HG02610 (cell line): ENCODE data around the gene IL1RAPL1.

Experiments used
- ATAC-seq: cut with Tn5 transposase; IDR thresholded peaks from one replicate; pipeline ENCODE4 v1.9.1; 2021; ENCODE audit warnings: mild to moderate bottlenecking, moderate library complexity; ENCODE audit not compliant: unreplicated experiment

IL1RAPL1 gene

GRCh38 chrX:29388509-29388908 is 801.3 kb downstream of the IL1RAPL1 start:
- no peak for ATAC-seq

- ATAC-seq, result no peak
These were observed 810.3 kb downstream of the IL1RAPL1 start for GRCh38 chrX:29397506-29397905.

- no peak for ATAC-seq
These were observed 820.1 kb downstream of the IL1RAPL1 start for GRCh38 chrX:29407357-29407756.

GRCh38 chrX:29419774-29420553 is 832.7 kb downstream of the IL1RAPL1 start:
- ATAC-seq, result no peak

GRCh38 chrX:29422034-29422433 is 834.8 kb downstream of the IL1RAPL1 start:
- no peak for ATAC-seq

- ATAC-seq, result no peak
These were observed 844.6 kb downstream of the IL1RAPL1 start for GRCh38 chrX:29431895-29432294.

- no peak for ATAC-seq
These were observed 845.3 kb downstream of the IL1RAPL1 start for GRCh38 chrX:29432534-29432933.

GRCh38 chrX:29434939-29435338 is 847.7 kb downstream of the IL1RAPL1 start:
- ATAC-seq, result no peak

GRCh38 chrX:29435396-29435795 is 848.1 kb downstream of the IL1RAPL1 start:
- no peak for ATAC-seq

- no peak for ATAC-seq
These were observed 860.6 kb downstream of the IL1RAPL1 start for GRCh38 chrX:29447867-29448266.

GRCh38 chrX:29453333-29453732 is 866.1 kb downstream of the IL1RAPL1 start:
- ATAC-seq, result no peak

GRCh38 chrX:29455702-29456101 is 868.5 kb downstream of the IL1RAPL1 start:
- no peak for ATAC-seq

GRCh38 chrX:29461039-29461438 is 873.8 kb downstream of the IL1RAPL1 start:
- ATAC-seq, result no peak

GRCh38 chrX:29466456-29466855 is 879.2 kb downstream of the IL1RAPL1 start:
- ATAC-seq, result no peak

- ATAC-seq, result no peak
These were observed 881.8 kb downstream of the IL1RAPL1 start for GRCh38 chrX:29468911-29469494.

- no peak for ATAC-seq
These were observed 882.8 kb downstream of the IL1RAPL1 start for GRCh38 chrX:29470030-29470429.

- peak; percentile 71 for ATAC-seq
These were observed 884.6 kb downstream of the IL1RAPL1 start for GRCh38 chrX:29471829-29472228.

- ATAC-seq, result peak; percentile 34
These were observed 890.6 kb downstream of the IL1RAPL1 start for GRCh38 chrX:29477878-29478277.

GRCh38 chrX:29478336-29479069 is 891.3 kb downstream of the IL1RAPL1 start:
- peak; percentile 90 for ATAC-seq

GRCh38 chrX:29487214-29487613 is 900.0 kb downstream of the IL1RAPL1 start:
- ATAC-seq, result no peak

GRCh38 chrX:29487714-29488113 is 900.5 kb downstream of the IL1RAPL1 start:
- no peak for ATAC-seq

GRCh38 chrX:29488919-29489318 is 901.7 kb downstream of the IL1RAPL1 start:
- ATAC-seq, result no peak
